Measurements from ENCODE around the gene MAP1LC3A. TPM values are rescaled to one million over a fixed set of nuclear protein-coding genes. Genes with fewer than 3 reads are reported as not detected.
A peak's percentile ranks its signal among the peaks of the same experiment; 100 is the strongest.

The MAP1LC3A gene
- total and polyA plus RNA-seq, 4 donors = 30.1 to 67.6 (median 37.8) TPM

DNA sequence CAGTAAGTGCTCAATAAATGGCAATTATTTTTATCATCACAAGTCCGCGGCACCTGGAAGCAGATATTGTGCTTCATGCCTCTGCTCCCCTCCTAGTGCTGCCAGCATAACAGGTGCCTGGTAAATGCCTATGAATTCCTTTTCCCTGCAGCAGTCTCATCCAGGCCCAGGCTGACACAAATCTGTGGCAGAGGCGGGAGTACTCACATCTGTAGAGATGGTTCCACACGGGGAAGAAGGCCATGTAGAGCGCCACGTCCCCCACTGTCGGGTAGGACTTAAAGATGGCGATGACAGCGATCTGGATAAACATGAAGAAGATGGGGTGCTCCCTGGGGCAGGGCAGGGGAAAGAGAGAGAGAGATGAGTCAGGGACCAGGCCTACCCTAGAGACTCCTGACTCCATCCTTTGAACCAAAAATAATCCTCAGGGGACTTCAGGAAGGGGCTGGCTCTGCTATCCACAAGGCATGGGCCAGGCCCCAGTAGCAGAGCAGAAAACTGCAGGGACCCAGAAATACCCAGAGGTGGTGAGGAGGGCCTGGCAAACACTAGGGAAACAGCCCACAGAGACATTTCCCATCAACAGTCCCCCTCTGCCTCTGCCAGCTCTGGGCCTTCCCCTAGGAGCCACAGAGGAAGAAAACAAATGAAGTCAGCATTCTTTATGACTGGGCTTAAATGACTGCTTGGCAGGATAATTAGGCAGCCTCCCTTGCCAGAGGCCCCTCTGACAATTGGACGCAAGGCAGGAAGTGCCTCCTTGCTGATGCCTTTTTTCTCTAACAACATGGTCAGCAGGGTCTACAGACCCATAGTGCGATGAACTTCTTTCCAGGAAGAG is 23.0 kb downstream of the MAP1LC3A start:
- TF ChIP-seq CTCF (IDR thresholded peaks at IDR 0.05; ENCODE audit: control extremely low read depth, extremely low read depth) = no peak
- ATAC-seq (ENCODE audit: insufficient read depth, low FRiP score) = no peak
- peak; percentile 73 to 84 (median 79) for DNase-seq
- peak overlapping the region in 1 of 2 donors; percentile 43 for H3K27ac ChIP-seq (ENCODE audit: low read depth in 1 of 2, low read length in 1 of 2)
- no peak overlapping the region for H3K9ac ChIP-seq (ENCODE audit: insufficient read depth in 1 of 2, low read length in 2 of 2)
- H3K36me3 ChIP-seq (ENCODE audit: control insufficient read depth in 4 of 4, insufficient read depth in 4 of 4, low read length in 4 of 4) = peaks cover 3 to 20% (median 11%) of the 10 kb centered on the region in 4 donors
- no peaks in the 10 kb centered on the region for H3K9me3 ChIP-seq (ENCODE audit: control insufficient read depth in 4 of 4, insufficient read depth in 3 of 4, low read length in 3 of 4)
- H3K4me1 ChIP-seq (ENCODE audit: control insufficient read depth in 5 of 5, insufficient read depth in 5 of 5, low read length in 5 of 5) = peaks cover 0 to 28% (median 8%) of the 10 kb centered on the region in 5 donors
- H3K4me3 ChIP-seq = no peak overlapping the region
- 86 to 89% methylated on average over 11 of the region's 11 CpGs for WGBS, 2 donors
- no peaks in the 10 kb centered on the region for H3K27me3 ChIP-seq (ENCODE audit: control insufficient read depth in 3 of 3, insufficient read depth in 3 of 3, low read length in 2 of 3)

GRCh38 chr20:34582221-34582620 is 23.7 kb downstream of the MAP1LC3A start:
- H3K27me3 ChIP-seq (ENCODE audit: control insufficient read depth in 3 of 3, insufficient read depth in 3 of 3, low read length in 2 of 3) = no peaks in the 10 kb centered on the region
- peaks cover 3 to 22% (median 12%) of the 10 kb centered on the region in 4 donors for H3K36me3 ChIP-seq (ENCODE audit: control insufficient read depth in 4 of 4, insufficient read depth in 4 of 4, low read length in 4 of 4)
- peaks cover 0 to 28% (median 8%) of the 10 kb centered on the region in 5 donors for H3K4me1 ChIP-seq (ENCODE audit: control insufficient read depth in 5 of 5, insufficient read depth in 5 of 5, low read length in 5 of 5)
- H3K9me3 ChIP-seq (ENCODE audit: control insufficient read depth in 4 of 4, insufficient read depth in 3 of 4, low read length in 3 of 4) = no peaks in the 10 kb centered on the region
- no peak overlapping the region for H3K27ac ChIP-seq (ENCODE audit: low read depth in 1 of 2, low read length in 1 of 2)
- no peak overlapping the region for H3K9ac ChIP-seq (ENCODE audit: insufficient read depth in 1 of 2, low read length in 2 of 2)
- TF ChIP-seq CTCF (IDR thresholded peaks at IDR 0.05; ENCODE audit: control extremely low read depth, extremely low read depth) = no peak
- DNase-seq (no peak), ATAC-seq (ENCODE audit: insufficient read depth, low FRiP score) (no peak)
- 79 to 84% methylated on average over 4 of the region's 4 CpGs for WGBS, 2 donors
- no peak overlapping the region for H3K4me3 ChIP-seq

DNA sequence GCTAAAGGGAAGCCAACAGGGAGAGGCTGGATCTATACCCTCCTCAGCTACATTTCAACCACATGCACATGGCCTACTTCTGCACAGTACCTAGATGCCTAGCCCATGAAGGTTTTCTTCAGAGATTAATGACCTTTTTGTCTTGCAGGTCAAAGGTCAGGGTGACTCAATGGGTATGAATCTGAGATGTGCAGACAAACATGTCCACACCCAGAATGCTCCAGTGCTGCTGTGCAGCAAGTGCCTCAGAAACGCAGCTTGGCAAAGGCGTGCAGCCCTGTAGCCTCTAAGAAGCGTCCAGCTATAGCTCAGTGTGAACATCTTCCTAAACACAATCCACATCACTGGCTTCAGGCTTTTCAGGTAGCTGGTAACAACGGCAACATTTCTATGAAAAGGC is 24.4 kb downstream of the MAP1LC3A start:
- DNase-seq = no peak

More for the DNA sequence above, 24.4 kb downstream of the MAP1LC3A start:
- 95% methylated on average over 4 of the region's 4 CpGs for WGBS, 2 donors
- ATAC-seq (ENCODE audit: insufficient read depth, low FRiP score) = no peak
- no peaks in the 10 kb centered on the region for H3K27me3 ChIP-seq (ENCODE audit: control insufficient read depth in 3 of 3, insufficient read depth in 3 of 3, low read length in 2 of 3)
- H3K4me3 ChIP-seq = no peak overlapping the region
- peaks cover 4 to 22% (median 13%) of the 10 kb centered on the region in 4 donors for H3K36me3 ChIP-seq (ENCODE audit: control insufficient read depth in 4 of 4, insufficient read depth in 4 of 4, low read length in 4 of 4)
- H3K27ac ChIP-seq (ENCODE audit: low read depth in 1 of 2, low read length in 1 of 2) = no peak overlapping the region
- H3K9me3 ChIP-seq (ENCODE audit: control insufficient read depth in 4 of 4, insufficient read depth in 3 of 4, low read length in 3 of 4) = no peaks in the 10 kb centered on the region
- H3K4me1 ChIP-seq (ENCODE audit: control insufficient read depth in 5 of 5, insufficient read depth in 5 of 5, low read length in 5 of 5) = peaks cover 0 to 24% (median 8%) of the 10 kb centered on the region in 5 donors
- no peak for TF ChIP-seq CTCF (IDR thresholded peaks at IDR 0.05; ENCODE audit: control extremely low read depth, extremely low read depth)
- no peak overlapping the region for H3K9ac ChIP-seq (ENCODE audit: insufficient read depth in 1 of 2, low read length in 2 of 2)
